Fibroblast of the aortic adventitia (primary cell): Measurements from ENCODE around the gene FAM13C. TPM values are rescaled to one million over a fixed set of nuclear protein-coding genes. Genes with fewer than 3 reads are reported as not detected.

ENCODE experiments used
- DNase-seq: peaks from one replicate; pipeline ENCODE4 v3.0.0-alpha.2; 2010; ENCODE audit warnings: low read depth
- H3K4me3 ChIP-seq: 2 replicates; pipeline ENCODE4 v1.5.1; 2011; ENCODE audit warnings: low read depth, mild to moderate bottlenecking, control low read depth, low read length, moderate library complexity
- total RNA-seq: library from RNA; depleted of rRNA; stranded (reverse); fragments of >200 nt; gene quantifications from 2 replicates; pipeline ENCODE4 v1.2.3, GENCODE V29; 2012; ENCODE audit warnings: low replicate concordance
- TF ChIP-seq, protein P1 (sequence below): IDR thresholded peaks from 2 replicates; pipeline ENCODE4 v1.5.1; 2011; ENCODE audit warnings: mild to moderate bottlenecking, low read length, control low read depth, inconsistent platforms; ENCODE audit not compliant: insufficient read depth

The FAM13C gene
- total RNA-seq, 1 donor, result 3.3 TPM

DNA sequence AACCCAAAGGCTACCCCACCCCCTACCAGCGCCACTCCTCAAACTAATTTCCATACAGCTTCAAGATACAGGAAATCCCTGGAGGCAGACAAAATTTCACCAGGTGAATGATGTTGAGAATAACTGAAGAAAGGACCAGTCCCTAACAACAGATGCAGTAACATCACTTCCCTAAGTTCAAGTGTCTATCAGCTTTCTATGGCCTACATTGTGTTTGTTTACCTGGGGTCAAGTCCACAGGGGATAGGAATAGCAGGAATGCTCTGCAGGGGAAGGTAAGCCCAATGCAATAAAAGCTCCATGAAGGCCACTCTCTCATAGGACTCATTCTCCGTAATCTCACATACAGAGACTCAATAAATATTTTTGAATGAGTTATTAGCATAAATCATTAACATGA, 26.9 kb downstream of the FAM13C start:
- no peak overlapping the region for H3K4me3 ChIP-seq
- TF ChIP-seq, protein P1, sequence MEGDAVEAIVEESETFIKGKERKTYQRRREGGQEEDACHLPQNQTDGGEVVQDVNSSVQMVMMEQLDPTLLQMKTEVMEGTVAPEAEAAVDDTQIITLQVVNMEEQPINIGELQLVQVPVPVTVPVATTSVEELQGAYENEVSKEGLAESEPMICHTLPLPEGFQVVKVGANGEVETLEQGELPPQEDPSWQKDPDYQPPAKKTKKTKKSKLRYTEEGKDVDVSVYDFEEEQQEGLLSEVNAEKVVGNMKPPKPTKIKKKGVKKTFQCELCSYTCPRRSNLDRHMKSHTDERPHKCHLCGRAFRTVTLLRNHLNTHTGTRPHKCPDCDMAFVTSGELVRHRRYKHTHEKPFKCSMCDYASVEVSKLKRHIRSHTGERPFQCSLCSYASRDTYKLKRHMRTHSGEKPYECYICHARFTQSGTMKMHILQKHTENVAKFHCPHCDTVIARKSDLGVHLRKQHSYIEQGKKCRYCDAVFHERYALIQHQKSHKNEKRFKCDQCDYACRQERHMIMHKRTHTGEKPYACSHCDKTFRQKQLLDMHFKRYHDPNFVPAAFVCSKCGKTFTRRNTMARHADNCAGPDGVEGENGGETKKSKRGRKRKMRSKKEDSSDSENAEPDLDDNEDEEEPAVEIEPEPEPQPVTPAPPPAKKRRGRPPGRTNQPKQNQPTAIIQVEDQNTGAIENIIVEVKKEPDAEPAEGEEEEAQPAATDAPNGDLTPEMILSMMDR, result no peak
- DNase-seq, result no peak

DNA sequence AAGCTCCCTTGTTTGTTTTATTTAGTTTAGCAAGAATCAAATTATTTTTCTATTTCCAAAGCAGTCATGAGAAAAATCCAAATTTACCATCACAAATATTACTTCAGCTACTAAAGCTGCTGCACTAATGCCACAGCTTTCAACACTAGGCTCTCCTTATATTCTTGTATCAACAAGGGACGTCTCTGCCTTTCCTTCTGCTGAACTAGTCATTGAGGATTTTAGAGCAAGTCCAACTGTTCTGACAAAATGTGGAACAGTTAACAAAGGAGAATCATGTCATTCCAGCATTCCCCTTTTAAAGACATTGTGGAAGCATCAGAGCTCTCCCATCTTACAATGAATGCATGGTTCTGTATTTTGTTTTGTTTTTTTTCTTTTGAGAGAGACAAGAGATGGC, 28.6 kb downstream of the FAM13C start:
- no peak for DNase-seq

DNA sequence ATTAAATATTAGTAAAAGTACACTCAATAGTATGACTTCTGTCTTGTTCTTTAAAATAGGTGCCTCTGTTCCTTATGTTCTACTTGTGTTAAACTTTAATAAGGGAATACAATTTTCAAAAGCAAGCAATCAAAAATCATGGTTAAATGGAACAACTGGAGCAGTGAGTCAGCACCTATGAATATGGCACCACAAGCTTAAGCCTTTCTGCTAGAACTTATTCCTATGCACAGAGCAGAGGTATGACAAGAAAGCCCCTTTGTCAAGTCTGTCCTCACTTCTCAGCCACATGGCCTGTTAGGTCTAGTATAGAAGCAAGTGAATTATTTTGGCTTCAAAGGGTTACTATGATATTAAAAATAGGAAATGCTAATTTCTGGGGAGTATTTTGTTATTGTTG, 29.8 kb downstream of the FAM13C start:
- H3K4me3 ChIP-seq, result no peak overlapping the region
- DNase-seq, result no peak
- TF ChIP-seq, protein P1, result no peak

More for the DNA sequence above, 28.6 kb downstream of the FAM13C start:
- TF ChIP-seq, protein P1, result no peak
- no peak overlapping the region for H3K4me3 ChIP-seq

DNA sequence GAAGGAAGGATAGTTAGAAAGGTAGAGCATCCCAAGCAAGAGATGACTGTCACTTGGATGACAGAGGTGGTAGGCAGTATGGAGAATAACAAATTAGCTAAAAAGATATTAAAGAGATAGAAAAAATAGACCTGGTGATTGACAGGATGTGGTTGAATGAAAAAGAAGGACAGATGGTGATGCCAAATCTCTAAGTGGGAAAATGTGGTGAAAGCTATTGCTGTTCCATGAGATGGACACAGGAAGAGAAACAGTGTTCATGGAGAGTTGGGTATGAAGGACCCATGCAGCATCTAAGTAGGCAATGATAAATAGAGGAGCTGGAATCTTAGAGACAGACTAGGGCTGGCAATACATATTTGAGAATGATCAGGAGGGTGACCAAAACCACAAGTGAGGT, 30.7 kb downstream of the FAM13C start:
- no peak overlapping the region for H3K4me3 ChIP-seq
- TF ChIP-seq, protein P1, result no peak
- no peak for DNase-seq

DNA sequence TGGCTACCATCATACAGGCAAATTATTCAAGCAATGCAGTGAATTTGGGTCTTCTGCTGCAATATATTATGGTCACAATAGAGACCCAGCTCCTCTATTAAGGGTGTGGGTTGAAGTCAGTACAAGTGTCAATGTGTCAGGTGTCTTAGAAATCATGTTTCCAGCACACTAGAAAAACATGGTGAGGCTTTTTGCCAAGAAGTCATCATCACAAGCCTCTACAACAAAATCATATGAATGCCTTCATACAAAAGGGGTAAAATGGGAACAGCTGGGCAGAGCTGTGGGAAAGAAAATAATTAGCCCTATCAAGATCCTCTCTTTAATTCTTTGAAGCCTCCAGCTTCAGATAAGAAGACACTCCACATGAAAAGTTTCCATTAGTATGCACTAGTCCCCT, 37.2 kb downstream of the FAM13C start:
- DNase-seq, result no peak
- H3K4me3 ChIP-seq, result no peak overlapping the region
- TF ChIP-seq, protein P1, result no peak

DNA sequence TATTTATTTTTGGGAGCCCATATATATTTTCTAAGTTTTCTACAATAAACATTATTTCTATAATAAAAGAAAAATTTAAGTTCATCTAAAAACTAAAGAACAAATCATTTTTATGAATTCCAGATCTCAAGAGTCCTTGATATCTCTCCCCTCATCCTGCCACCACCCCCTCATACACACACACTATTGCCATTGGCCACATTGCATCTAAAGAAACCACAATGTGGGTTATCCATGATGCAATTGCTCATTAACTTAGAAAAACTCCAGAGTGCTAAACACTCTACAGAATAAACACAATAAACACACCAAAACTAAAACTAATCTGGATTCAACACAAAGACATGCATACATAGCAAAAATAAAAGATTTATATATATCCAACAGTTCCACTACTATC, 37.8 kb downstream of the FAM13C start:
- no peak for DNase-seq

More for the DNA sequence above, 37.8 kb downstream of the FAM13C start:
- TF ChIP-seq, protein P1, result no peak
- H3K4me3 ChIP-seq, result no peak overlapping the region
